Fibroblast of lung (primary cell): Measurements from ENCODE around the gene SYDE1. TPM values are rescaled to one million over a fixed set of nuclear protein-coding genes. Genes with fewer than 3 reads are reported as not detected.

ENCODE experiments used
- DNase-seq, 2 donors: peaks; one replicate each; pipeline versions ENCODE4 v3.0.0 to v3.0.0-alpha.2; 2010; ENCODE audit warnings: low read depth in 2 of 2
- H2AFZ ChIP-seq: 2 replicates; pipeline ENCODE4 v1.5.1; 2012; ENCODE audit warnings: low read length, control low read depth, inconsistent platforms
- H3K27ac ChIP-seq: 2 replicates; pipeline ENCODE4 v1.5.1; 2011; ENCODE audit warnings: low read length, control low read depth; ENCODE audit not compliant: insufficient read depth
- H3K27me3 ChIP-seq: 2 replicates; pipeline ENCODE4 v1.5.1; 2011; ENCODE audit warnings: mild to moderate bottlenecking, low read length; ENCODE audit not compliant: control insufficient read depth, insufficient read depth
- H3K36me3 ChIP-seq: 2 replicates; pipeline ENCODE4 v1.5.1; 2011; ENCODE audit warnings: low read length; ENCODE audit not compliant: control insufficient read depth, insufficient read depth
- H3K4me1 ChIP-seq: 2 replicates; pipeline ENCODE4 v1.5.1; 2011; ENCODE audit warnings: low read length; ENCODE audit not compliant: control insufficient read depth, insufficient read depth; ENCODE audit errors: extremely low read depth
- H3K4me2 ChIP-seq: 2 replicates; pipeline ENCODE4 v1.5.1; 2011; ENCODE audit warnings: low read length, control low read depth; ENCODE audit not compliant: insufficient read depth; ENCODE audit errors: extremely low read depth
- H3K4me3 ChIP-seq, 4 experiments: fragments of 200-600 bp in 1 of 4; sonication (generic) in 1 of 4; replicated peaks in 1 of 4; 2 replicates each; pipeline ENCODE4 v1.5.1; 2011 to 2016; ENCODE audit warnings: low read length in 4 of 4, low read depth in 3 of 4, mild to moderate bottlenecking in 3 of 4, control low read depth in 2 of 4, inconsistent platforms in 1 of 4, mixed read lengths in 1 of 4; ENCODE audit not compliant: insufficient read depth in 1 of 4; ENCODE audit errors: control extremely low read depth in 1 of 4
- H3K79me2 ChIP-seq: 2 replicates; pipeline ENCODE4 v1.5.1; 2012; ENCODE audit warnings: mild to moderate bottlenecking, low read length, inconsistent platforms; ENCODE audit not compliant: control insufficient read depth, insufficient read depth
- H3K9ac ChIP-seq: 2 replicates; pipeline ENCODE4 v1.5.1; 2011; ENCODE audit warnings: mild to moderate bottlenecking, low read length, control low read depth; ENCODE audit not compliant: insufficient read depth
- H3K9me3 ChIP-seq: 2 replicates; pipeline ENCODE4 v1.5.1; 2012; ENCODE audit warnings: low read depth, low read length; ENCODE audit not compliant: control insufficient read depth, insufficient read depth
- H4K20me1 ChIP-seq: 2 replicates; pipeline ENCODE4 v1.5.1; 2011; ENCODE audit warnings: low read length; ENCODE audit not compliant: control insufficient read depth, insufficient read depth; ENCODE audit errors: extremely low read depth
- EZH2 ChIP-seq: IDR thresholded peaks from 2 replicates; pipeline ENCODE4 v1.5.1; 2012; ENCODE audit warnings: low read length, control low read depth, mild to moderate bottlenecking; ENCODE audit errors: missing control alignments
- polyA plus RNA-seq, 2 donors: library from polyadenylated mRNA; depleted of rRNA in 1 of 2; stranded (reverse) in 1 of 2; unstranded in 1 of 2; fragments of >200 nt; gene quantifications; 2 replicates each; pipeline ENCODE4 v1.2.1, GENCODE V29; 2011 to 2012; ENCODE audit warnings: missing spikeins in 1 of 2
- total RNA-seq: library from RNA; depleted of rRNA; stranded (reverse); fragments of >200 nt; gene quantifications from 2 replicates; pipeline ENCODE4 v1.2.1, GENCODE V29; 2014
- TF ChIP-seq, protein P1 (sequence below), 2 donors: IDR thresholded peaks in 1 of 2; conservative IDR thresholded peaks in 1 of 2; 1 replicate in 1 of 2; 2 replicates in 1 of 2; pipeline ENCODE4 v1.5.1; 2011 to 2012; ENCODE audit warnings: low read length in 2 of 2, control low read depth in 1 of 2, inconsistent platforms in 1 of 2, low read depth in 1 of 2, mild to moderate bottlenecking in 1 of 2

SYDE1 gene
- total and polyA plus RNA-seq, 2 donors (not counting 1 experiment from before 2014, with no cell fraction given), result 21.0 to 28.6 TPM

DNA sequence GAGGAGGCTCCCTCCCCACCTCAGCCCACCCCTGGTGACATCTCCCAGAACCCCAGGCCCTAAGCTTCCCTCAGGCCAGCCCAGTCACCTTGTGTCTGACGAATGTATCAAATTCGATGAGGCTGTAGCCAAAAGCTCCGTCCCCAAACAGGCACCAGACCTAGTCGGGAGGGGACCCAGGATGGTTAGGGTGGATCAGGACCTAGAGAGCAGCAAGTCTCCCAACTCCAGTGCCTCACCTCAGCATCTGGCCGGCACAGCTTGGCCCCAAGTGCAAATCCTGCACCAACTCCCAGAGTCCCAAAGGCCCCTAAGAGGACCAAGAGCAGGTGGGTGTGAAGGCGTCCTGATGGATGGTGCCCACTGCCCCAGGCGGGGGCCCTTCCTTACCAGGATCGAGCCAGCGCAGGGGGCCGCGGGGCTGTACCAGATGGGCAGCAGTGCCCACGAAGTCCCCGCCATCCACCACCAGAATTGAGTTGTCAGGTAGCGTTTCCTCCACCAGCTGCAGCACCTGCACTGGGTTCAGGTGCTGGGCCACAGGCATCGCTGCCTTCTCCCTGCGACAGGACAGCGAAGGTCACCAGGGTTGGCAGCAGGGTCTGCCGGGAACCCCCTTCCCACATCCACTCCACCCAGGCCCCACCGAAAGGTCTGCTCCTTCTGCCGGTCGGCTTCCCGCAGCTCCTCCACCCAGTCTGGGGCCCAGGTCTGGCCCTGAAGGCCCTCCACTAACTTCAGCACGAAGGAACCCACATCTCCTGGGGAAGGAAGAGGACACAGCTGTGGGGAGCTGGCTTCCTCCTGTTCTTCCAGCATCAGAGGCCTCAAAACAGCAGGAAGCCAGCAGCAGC lies 8.8 kb downstream of the SYDE1 start:
- H3K4me1 ChIP-seq, result peaks cover 10% of the 10 kb centered on the region
- H3K27ac ChIP-seq, result no peak overlapping the region
- no peaks in the 10 kb centered on the region for H4K20me1 ChIP-seq
- H2AFZ ChIP-seq, result no peak overlapping the region
- no peaks in the 10 kb centered on the region for H3K9me3 ChIP-seq
- DNase-seq, result no peak
- H3K4me2 ChIP-seq, result no peak overlapping the region
- H3K9ac ChIP-seq, result no peak overlapping the region
- TF ChIP-seq EZH2, result no peak
- H3K4me3 ChIP-seq, result no peak overlapping the region
- no peaks in the 10 kb centered on the region for H3K27me3 ChIP-seq
- peaks cover 51% of the 10 kb centered on the region for H3K36me3 ChIP-seq
- peaks cover 2% of the 10 kb centered on the region for H3K79me2 ChIP-seq

DNA sequence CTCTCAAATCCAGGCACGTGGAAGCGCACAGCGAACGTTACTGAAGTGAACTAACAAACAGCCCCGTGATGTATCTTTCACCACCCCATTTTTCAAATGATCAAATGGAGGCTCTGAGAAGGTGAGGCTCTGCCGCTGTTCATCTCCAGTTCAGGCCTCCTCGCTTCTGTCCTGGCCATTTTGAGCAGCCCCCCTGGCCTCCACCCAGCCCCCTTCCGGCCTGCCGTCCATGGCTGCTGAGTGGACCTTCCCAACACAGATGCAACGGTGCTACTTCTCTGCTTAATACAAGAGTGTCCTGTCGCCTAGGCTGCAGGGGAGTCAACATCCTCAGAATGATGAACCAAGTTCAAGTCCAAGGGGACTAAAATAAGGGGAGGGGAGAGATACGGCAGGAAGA lies 9.7 kb downstream of the SYDE1 start:
- Histone ChIP-seq H3K27ac (no peak overlapping the region), H3K4me1 (peaks cover 10% of the 10 kb centered on the region), H3K4me3 (no peak overlapping the region), H3K4me2 (no peak overlapping the region), H4K20me1 (no peaks in the 10 kb centered on the region), H3K36me3 (peaks cover 44% of the 10 kb centered on the region), H3K9ac (no peak overlapping the region), H3K79me2 (peaks cover 2% of the 10 kb centered on the region), H3K27me3 (no peaks in the 10 kb centered on the region), H2AFZ (no peak overlapping the region), H3K9me3 (no peaks in the 10 kb centered on the region)
- no peak for DNase-seq
- TF ChIP-seq, protein P1, sequence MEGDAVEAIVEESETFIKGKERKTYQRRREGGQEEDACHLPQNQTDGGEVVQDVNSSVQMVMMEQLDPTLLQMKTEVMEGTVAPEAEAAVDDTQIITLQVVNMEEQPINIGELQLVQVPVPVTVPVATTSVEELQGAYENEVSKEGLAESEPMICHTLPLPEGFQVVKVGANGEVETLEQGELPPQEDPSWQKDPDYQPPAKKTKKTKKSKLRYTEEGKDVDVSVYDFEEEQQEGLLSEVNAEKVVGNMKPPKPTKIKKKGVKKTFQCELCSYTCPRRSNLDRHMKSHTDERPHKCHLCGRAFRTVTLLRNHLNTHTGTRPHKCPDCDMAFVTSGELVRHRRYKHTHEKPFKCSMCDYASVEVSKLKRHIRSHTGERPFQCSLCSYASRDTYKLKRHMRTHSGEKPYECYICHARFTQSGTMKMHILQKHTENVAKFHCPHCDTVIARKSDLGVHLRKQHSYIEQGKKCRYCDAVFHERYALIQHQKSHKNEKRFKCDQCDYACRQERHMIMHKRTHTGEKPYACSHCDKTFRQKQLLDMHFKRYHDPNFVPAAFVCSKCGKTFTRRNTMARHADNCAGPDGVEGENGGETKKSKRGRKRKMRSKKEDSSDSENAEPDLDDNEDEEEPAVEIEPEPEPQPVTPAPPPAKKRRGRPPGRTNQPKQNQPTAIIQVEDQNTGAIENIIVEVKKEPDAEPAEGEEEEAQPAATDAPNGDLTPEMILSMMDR (conservative IDR thresholded peaks at IDR 0.05 in 1 of 2, IDR thresholded peaks at IDR 0.05 in 1 of 2; ENCODE audit: low read depth in 1 of 2, low read length in 2 of 2), result no peak
- TF ChIP-seq EZH2, result no peak

DNA sequence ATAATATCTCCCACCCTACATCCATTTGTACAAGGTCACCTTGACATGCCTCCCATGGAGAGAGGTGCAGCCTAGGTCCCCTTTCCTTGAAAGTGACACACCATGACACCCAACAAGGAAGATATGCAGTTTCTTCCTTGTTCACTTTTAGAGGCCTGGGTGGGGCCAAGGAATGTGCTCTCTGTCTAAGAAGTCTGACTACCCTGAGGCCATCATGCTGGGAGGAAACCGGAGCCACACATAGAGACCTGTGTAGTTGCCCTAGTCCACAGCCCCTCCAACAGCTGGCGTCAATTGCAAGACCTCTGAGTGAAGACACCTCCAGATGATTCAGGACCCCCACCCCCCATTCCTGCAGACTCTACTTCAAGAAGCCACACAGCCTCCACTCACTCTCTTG lies 11.0 kb downstream of the SYDE1 start:
- Histone ChIP-seq H3K4me3 (no peak overlapping the region), H3K9ac (no peak overlapping the region), H3K4me1 (peaks cover 10% of the 10 kb centered on the region), H3K27me3 (no peaks in the 10 kb centered on the region), H3K9me3 (no peaks in the 10 kb centered on the region), H4K20me1 (no peaks in the 10 kb centered on the region), H3K27ac (no peak overlapping the region), H2AFZ (no peak overlapping the region), H3K4me2 (no peak overlapping the region), H3K36me3 (peaks cover 40% of the 10 kb centered on the region), H3K79me2 (no peaks in the 10 kb centered on the region)
- DNase-seq, result no peak
- TF ChIP-seq EZH2, result no peak
- TF ChIP-seq, protein P1 (conservative IDR thresholded peaks at IDR 0.05 in 1 of 2, IDR thresholded peaks at IDR 0.05 in 1 of 2; ENCODE audit: low read depth in 1 of 2, low read length in 2 of 2), result no peak
